Vagina (tissue), 2 donors: ENCODE results near the gene NUTM1.

Experiments
- POLR2A ChIP-seq, 2 donors: fragments of 450-650 bp; IDR thresholded peaks; one replicate each; pipeline ENCODE4 v1.6.1; 2017; ENCODE audit warnings: antibody characterized with exemption in 2 of 2, mild to moderate bottlenecking in 2 of 2, moderate library complexity in 2 of 2
- POLR2AphosphoS5 ChIP-seq, 2 donors: sonication (generic); formaldehyde crosslinking; IDR thresholded peaks; one replicate each; pipeline ENCODE4 v1.9.0; 2017; ENCODE audit warnings: antibody characterized with exemption in 2 of 2, mild to moderate bottlenecking in 2 of 2, low read depth in 1 of 2; ENCODE audit not compliant: insufficient read depth in 1 of 2
- TF ChIP-seq, protein P1 (sequence below), 3 experiments: fragments of 450-650 bp in 2 of 3; fragments of 200-600 bp in 1 of 3; sonication (generic) in 1 of 3; IDR thresholded peaks; one replicate each; pipeline ENCODE4 v1.5.1; 2017 to 2019; ENCODE audit warnings: antibody characterized with exemption in 3 of 3, mild to moderate bottlenecking in 2 of 3, moderate library complexity in 2 of 3

DNA sequence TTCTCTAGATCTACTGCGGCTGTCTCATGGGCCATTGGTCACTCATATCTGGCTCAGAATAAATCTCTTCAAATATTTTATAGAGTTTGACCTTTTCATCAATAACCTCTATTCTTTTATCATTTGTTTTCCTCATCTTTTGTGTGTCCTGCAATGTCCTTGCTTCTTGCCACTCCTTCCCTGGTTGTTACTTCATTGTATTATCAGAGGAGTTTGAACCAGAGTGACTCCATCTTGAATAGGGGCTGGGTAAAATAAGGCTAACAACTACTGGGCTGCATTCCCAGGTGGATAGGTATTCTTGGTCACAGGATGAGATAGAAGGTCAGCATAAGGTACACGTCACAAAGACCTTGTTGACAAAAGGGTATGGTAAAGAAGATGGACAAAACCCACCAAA is 33.7 kb downstream of the NUTM1 start:
- TF ChIP-seq POLR2AphosphoS5 (IDR thresholded peaks at IDR 0.05; ENCODE audit: insufficient read depth in 1 of 2, low read depth in 1 of 2) = no peak
- TF ChIP-seq, protein P1, sequence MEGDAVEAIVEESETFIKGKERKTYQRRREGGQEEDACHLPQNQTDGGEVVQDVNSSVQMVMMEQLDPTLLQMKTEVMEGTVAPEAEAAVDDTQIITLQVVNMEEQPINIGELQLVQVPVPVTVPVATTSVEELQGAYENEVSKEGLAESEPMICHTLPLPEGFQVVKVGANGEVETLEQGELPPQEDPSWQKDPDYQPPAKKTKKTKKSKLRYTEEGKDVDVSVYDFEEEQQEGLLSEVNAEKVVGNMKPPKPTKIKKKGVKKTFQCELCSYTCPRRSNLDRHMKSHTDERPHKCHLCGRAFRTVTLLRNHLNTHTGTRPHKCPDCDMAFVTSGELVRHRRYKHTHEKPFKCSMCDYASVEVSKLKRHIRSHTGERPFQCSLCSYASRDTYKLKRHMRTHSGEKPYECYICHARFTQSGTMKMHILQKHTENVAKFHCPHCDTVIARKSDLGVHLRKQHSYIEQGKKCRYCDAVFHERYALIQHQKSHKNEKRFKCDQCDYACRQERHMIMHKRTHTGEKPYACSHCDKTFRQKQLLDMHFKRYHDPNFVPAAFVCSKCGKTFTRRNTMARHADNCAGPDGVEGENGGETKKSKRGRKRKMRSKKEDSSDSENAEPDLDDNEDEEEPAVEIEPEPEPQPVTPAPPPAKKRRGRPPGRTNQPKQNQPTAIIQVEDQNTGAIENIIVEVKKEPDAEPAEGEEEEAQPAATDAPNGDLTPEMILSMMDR (IDR thresholded peaks at IDR 0.05) = no peak
- TF ChIP-seq POLR2A (IDR thresholded peaks at IDR 0.05) = no peak
